SK-N-MC (cell line): ENCODE results near the gene HRCT1.

Experiments
- DNase-seq: peaks from one replicate; pipeline ENCODE4 v3.0.0-alpha.2; 2011; ENCODE audit warnings: low read depth, low spot score
- H3K27ac ChIP-seq: fragments of 200-600 bp; sonication (generic); 2 replicates; pipeline ENCODE4 v1.5.1; 2016; ENCODE audit warnings: mixed run types
- H3K36me3 ChIP-seq: fragments of 200-600 bp; sonication (generic); 2 replicates; pipeline ENCODE4 v1.6.1; 2017; ENCODE audit warnings: antibody characterized with exemption, low read length, mixed read lengths; ENCODE audit not compliant: insufficient read depth
- H3K4me3 ChIP-seq: fragments of 200-600 bp; sonication (generic); 2 replicates; pipeline ENCODE4 v1.5.1; 2016
- H3K9ac ChIP-seq: fragments of 200-600 bp; sonication (generic); 2 replicates; pipeline ENCODE4 v1.8.0; 2017; ENCODE audit warnings: mixed run types, mixed read lengths; ENCODE audit not compliant: insufficient read length
- H3K9me3 ChIP-seq: fragments of 200-600 bp; sonication (generic); 2 replicates; pipeline ENCODE4 v1.6.1; 2017; ENCODE audit warnings: low read depth, mild to moderate bottlenecking, antibody characterized with exemption, low read length, moderate library complexity, mixed read lengths
- EZH2 ChIP-seq: fragments of 200-600 bp; sonication (generic); IDR thresholded peaks from one replicate; pipeline ENCODE4 v1.6.1; 2017; ENCODE audit warnings: antibody characterized with exemption
- FOXP2 ChIP-seq: optimal IDR thresholded peaks from 2 replicates; pipeline ENCODE3; 2011; ENCODE audit warnings: mild to moderate bottlenecking, moderate library complexity; ENCODE audit not compliant: insufficient read depth; ENCODE audit errors: extremely low read length, control extremely low read depth
- POLR2AphosphoS5 ChIP-seq: IDR thresholded peaks from 2 replicates; pipeline ENCODE4 v1.6.1; 2012; ENCODE audit warnings: mild to moderate bottlenecking, low read depth, low read length, borderline replicate concordance

Gene HRCT1

GRCh38 chr9:35863583-35863982 is 42.4 kb upstream of the HRCT1 start:
- no peaks in the 10 kb centered on the region for H3K36me3 ChIP-seq
- H3K4me3 ChIP-seq = no peak overlapping the region
- H3K27ac ChIP-seq = no peak overlapping the region
- DNase-seq = no peak
- no peaks in the 10 kb centered on the region for H3K9me3 ChIP-seq
- H3K9ac ChIP-seq = no peak overlapping the region
- TF ChIP-seq EZH2 = no peak
- no peak for TF ChIP-seq FOXP2
- no peak for TF ChIP-seq POLR2AphosphoS5

- Histone ChIP-seq H3K4me3 (no peak overlapping the region), H3K9me3 (no peaks in the 10 kb centered on the region), H3K9ac (no peak overlapping the region), H3K36me3 (no peaks in the 10 kb centered on the region), H3K27ac (no peak overlapping the region)
- TF ChIP-seq FOXP2 = no peak
- TF ChIP-seq POLR2AphosphoS5 = no peak
- no peak for TF ChIP-seq EZH2
- DNase-seq = no peak
Observed at GRCh38 chr9:35864695-35865255, 41.2 kb upstream of the HRCT1 start.

GRCh38 chr9:35867538-35867937 is 38.5 kb upstream of the HRCT1 start:
- Histone ChIP-seq H3K27ac (no peak overlapping the region), H3K4me3 (no peak overlapping the region), H3K9ac (no peak overlapping the region), H3K9me3 (no peaks in the 10 kb centered on the region), H3K36me3 (no peaks in the 10 kb centered on the region)
- no peak for DNase-seq
- TF ChIP-seq FOXP2 = no peak
- TF ChIP-seq POLR2AphosphoS5 = no peak
- no peak for TF ChIP-seq EZH2

- Histone ChIP-seq H3K4me3 (no peak overlapping the region), H3K9me3 (no peaks in the 10 kb centered on the region), H3K27ac (no peak overlapping the region), H3K9ac (no peak overlapping the region), H3K36me3 (no peaks in the 10 kb centered on the region)
- no peak for DNase-seq
- TF ChIP-seq EZH2 (no peak), FOXP2 (no peak)
Observed at GRCh38 chr9:35868933-35869332, 37.1 kb upstream of the HRCT1 start.

- TF ChIP-seq FOXP2 (no peak), POLR2AphosphoS5 (no peak), EZH2 (no peak)
- no peak overlapping the region for H3K9ac ChIP-seq
- H3K27ac ChIP-seq = no peak overlapping the region
- no peak overlapping the region for H3K4me3 ChIP-seq
- H3K36me3 ChIP-seq = no peaks in the 10 kb centered on the region
- DNase-seq = no peak
- no peaks in the 10 kb centered on the region for H3K9me3 ChIP-seq
Observed at GRCh38 chr9:35869621-35870216, 36.3 kb upstream of the HRCT1 start.

GRCh38 chr9:35870351-35870923 is 35.6 kb upstream of the HRCT1 start, which contains the start of gene OR13J1:
Gene OR13J1 (minus strand): TSS chr9:35870401. CDS start chr9:35870401, 0 bp downstream.
- no peak within 1 kb of the TSS for H3K27ac ChIP-seq
- TF ChIP-seq FOXP2 (no peak), EZH2 (no peak), POLR2AphosphoS5 (no peak)

GRCh38 chr9:35871545-35871944 is 34.5 kb upstream of the HRCT1 start:
- H3K36me3 ChIP-seq = no peaks in the 10 kb centered on the region
- TF ChIP-seq FOXP2 (no peak), POLR2AphosphoS5 (no peak), EZH2 (no peak)
- no peak overlapping the region for H3K4me3 ChIP-seq
- DNase-seq = no peak
- no peak overlapping the region for H3K27ac ChIP-seq
- peaks cover 4% of the 10 kb centered on the region; the same call in 1 of the 2 replicates for H3K9me3 ChIP-seq
- no peak overlapping the region for H3K9ac ChIP-seq

More at GRCh38 chr9:35870351-35870923, 35.6 kb upstream of the HRCT1 start, which contains the start of gene OR13J1:
- no peak for DNase-seq
- H3K36me3 ChIP-seq = no peaks in the 10 kb centered on the region
- no peak within 1 kb of the TSS for H3K9ac ChIP-seq
- H3K4me3 ChIP-seq = no peak within 1 kb of the TSS
- H3K9me3 ChIP-seq = no peaks in the 10 kb centered on the region

GRCh38 chr9:35872505-35872904 is 33.5 kb upstream of the HRCT1 start:
- H3K36me3 ChIP-seq = no peaks in the 10 kb centered on the region
- no peak overlapping the region for H3K27ac ChIP-seq
- TF ChIP-seq FOXP2 (no peak), POLR2AphosphoS5 (no peak), EZH2 (no peak)
- no peak overlapping the region for H3K4me3 ChIP-seq
- H3K9me3 ChIP-seq = peaks cover 6% of the 10 kb centered on the region; the same call in 1 of the 2 replicates
- no peak for DNase-seq
- H3K9ac ChIP-seq = no peak overlapping the region
